GM23338 (cell line): ENCODE data around the gene PRRG3. TPM values are rescaled to one million over a fixed set of nuclear protein-coding genes. Genes with fewer than 3 reads are reported as not detected.

Experiments used
- ATAC-seq: fragments of 200-7000 bp; cut with Tn5 transposase; 3 replicates; pipeline ENCODE4 v1.9.1; 2020
- DNase-seq: peaks from one replicate; pipeline ENCODE4 v3.0.0-alpha.2; 2015; ENCODE audit warnings: low spot score
- H2AFZ ChIP-seq: fragments of 200-600 bp; sonication (generic); 2 replicates; pipeline ENCODE4 v1.8.0; 2016; ENCODE audit warnings: antibody characterized with exemption, mild to moderate bottlenecking, moderate library complexity
- H3F3A ChIP-seq: fragments of 200-600 bp; sonication (generic); replicated peaks from 2 replicates; pipeline ENCODE4 v1.8.0; 2017; ENCODE audit warnings: antibody characterized with exemption, mixed run types, low read depth
- H3K27ac ChIP-seq: fragments of 200-600 bp; sonication (generic); 2 replicates; pipeline ENCODE4 v1.6.1; 2016; ENCODE audit warnings: low read depth
- H3K27me3 ChIP-seq: fragments of 200-600 bp; sonication (generic); 2 replicates; pipeline ENCODE4 v1.8.0; 2016; ENCODE audit warnings: mild to moderate bottlenecking, mixed run types, moderate library complexity; ENCODE audit not compliant: insufficient read depth
- H3K36me3 ChIP-seq: fragments of 200-600 bp; sonication (generic); 2 replicates; pipeline ENCODE4 v1.8.0; 2016; ENCODE audit warnings: mild to moderate bottlenecking; ENCODE audit not compliant: insufficient read depth
- H3K4me1 ChIP-seq: fragments of 200-600 bp; sonication (generic); 2 replicates; pipeline ENCODE4 v1.8.0; 2016; ENCODE audit warnings: mild to moderate bottlenecking, moderate library complexity; ENCODE audit not compliant: insufficient read depth
- H3K4me2 ChIP-seq: fragments of 200-600 bp; sonication (generic); 2 replicates; pipeline ENCODE4 v1.7.1; 2017; ENCODE audit warnings: mixed run types
- H3K4me3 ChIP-seq: fragments of 200-600 bp; sonication (generic); 2 replicates; pipeline ENCODE4 v1.6.1; 2016; ENCODE audit warnings: mixed run types
- H3K79me2 ChIP-seq: fragments of 200-600 bp; sonication (generic); replicated peaks from 2 replicates; pipeline ENCODE4 v1.8.0; 2017; ENCODE audit warnings: mild to moderate bottlenecking; ENCODE audit not compliant: insufficient read depth
- H3K9me2 ChIP-seq: fragments of 200-600 bp; sonication (generic); 2 replicates; pipeline ENCODE4 v1.8.0; 2017; ENCODE audit not compliant: insufficient read depth
- H4K20me1 ChIP-seq: fragments of 200-600 bp; sonication (generic); replicated peaks from 2 replicates; pipeline ENCODE4 v1.8.0; 2017; ENCODE audit warnings: mild to moderate bottlenecking; ENCODE audit not compliant: insufficient read depth
- H3K27ac Mint-ChIP-seq: 2 replicates; pipeline ENCODE4 v1.8.0; 2020; ENCODE audit warnings: inconsistent platforms, mild to moderate bottlenecking, moderate library complexity, mixed read lengths
- H3K27me3 Mint-ChIP-seq: 3 replicates; pipeline ENCODE4 v1.8.0; 2022; ENCODE audit warnings: low read depth, mild to moderate bottlenecking, moderate library complexity, mixed read lengths, inconsistent platforms; ENCODE audit not compliant: insufficient read depth, poor library complexity
- H3K36me3 Mint-ChIP-seq: 3 replicates; pipeline ENCODE4 v1.8.0; 2021; ENCODE audit warnings: low read depth, mild to moderate bottlenecking, inconsistent platforms, moderate library complexity, mixed read lengths
- H3K4me1 Mint-ChIP-seq: 3 replicates; pipeline ENCODE4 v1.8.0; 2020; ENCODE audit warnings: mild to moderate bottlenecking, inconsistent platforms, mixed read lengths
- H3K4me3 Mint-ChIP-seq: 3 replicates; pipeline ENCODE4 v1.8.0; 2021; ENCODE audit warnings: moderate library complexity, mild to moderate bottlenecking, inconsistent platforms, mixed read lengths
- H3K9me3 Mint-ChIP-seq: 3 replicates; pipeline ENCODE4 v1.8.0; 2020; ENCODE audit warnings: moderate library complexity, mild to moderate bottlenecking, inconsistent platforms, mixed read lengths
- EZH2 ChIP-seq: fragments of 200-600 bp; sonication (generic); IDR thresholded peaks from one replicate; pipeline ENCODE4 v1.8.0; 2017; ENCODE audit warnings: antibody characterized with exemption, mild to moderate bottlenecking, low read depth; ENCODE audit not compliant: unreplicated experiment
- EZH2phosphoT487 ChIP-seq: fragments of 200-600 bp; sonication (generic); IDR thresholded peaks from one replicate; pipeline ENCODE4 v1.8.1; 2018; ENCODE audit warnings: antibody characterized with exemption; ENCODE audit not compliant: unreplicated experiment
- JUNB ChIP-seq: IDR thresholded peaks from one replicate; pipeline ENCODE4 v1.6.1; 2016; ENCODE audit warnings: antibody characterized with exemption; ENCODE audit not compliant: unreplicated experiment
- STAT1 ChIP-seq: IDR thresholded peaks from one replicate; pipeline ENCODE4 v1.6.1; 2016; ENCODE audit warnings: antibody characterized with exemption; ENCODE audit not compliant: unreplicated experiment
- ZNF114 ChIP-seq: fragments of 250-450 bp; sonication (Bioruptor Pico); IDR thresholded peaks from 2 replicates; pipeline ENCODE4 v1.5.0; 2020; ENCODE audit warnings: mild to moderate bottlenecking, moderate library complexity
- polyA plus RNA-seq: library from polyadenylated mRNA; unstranded; fragments of >200 nt; fragmentation: Nextera tagmentation; extraction: Ambion mirVana; gene quantifications from 2 replicates; pipeline ENCODE4 v1.2.1, GENCODE V29; 2016
- total RNA-seq: library from RNA; depleted of rRNA; stranded (reverse); fragments of >200 nt; shearing (Covaris generic); gene quantifications from 2 replicates; pipeline ENCODE4 v1.2.3, GENCODE V29; 2014
- TF ChIP-seq, protein P1 (sequence below): IDR thresholded peaks from one replicate; pipeline ENCODE4 v1.6.1; 2018; ENCODE audit warnings: antibody characterized with exemption; ENCODE audit not compliant: unreplicated experiment
- TF ChIP-seq, protein P2 (sequence below), 2 experiments: fragments of 200-600 bp in 1 of 2; sonication (generic) in 1 of 2; conservative IDR thresholded peaks; 2 replicates each; pipeline versions ENCODE4 v1.5.1 to v1.6.1; 2016 to 2017; ENCODE audit warnings: antibody characterized with exemption in 2 of 2, low read depth in 2 of 2, mild to moderate bottlenecking in 2 of 2, moderate library complexity in 1 of 2
- TF ChIP-seq, protein P3 (sequence below): IDR thresholded peaks from 2 replicates; pipeline ENCODE4 v1.6.1; 2016; ENCODE audit warnings: antibody characterized with exemption
- TF ChIP-seq, protein P4 (sequence below): fragments of 250-450 bp; sonication (Bioruptor Pico); IDR thresholded peaks from 2 replicates; pipeline ENCODE4 v1.5.0; 2020; ENCODE audit warnings: mild to moderate bottlenecking, moderate library complexity

PRRG3 gene
- total and polyA plus RNA-seq, 2 experiments from 2014 or later: 5.0 to 10.6 TPM

DNA sequence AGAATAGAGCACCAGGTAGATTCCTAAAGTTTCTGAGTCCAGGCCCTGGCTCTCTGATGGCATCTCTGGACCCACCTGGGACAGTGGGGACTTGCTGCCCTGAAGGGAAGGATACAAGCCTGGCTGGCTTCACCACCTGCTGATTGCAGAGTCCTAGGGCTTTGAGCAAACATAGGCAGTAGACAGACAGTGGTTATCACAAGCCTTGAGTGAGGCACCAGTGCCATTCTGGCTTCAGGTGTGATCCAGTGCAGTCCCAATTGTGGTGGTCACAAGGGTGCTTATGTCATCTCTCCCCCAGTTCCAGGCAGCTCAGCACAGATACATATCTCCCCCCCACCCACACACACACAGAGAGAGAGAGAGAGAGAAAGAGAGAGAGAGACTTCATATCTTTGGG lies 6.6 kb upstream of the PRRG3 start:
- no peaks in the 10 kb centered on the region for H4K20me1 ChIP-seq
- TF ChIP-seq EZH2: no peak
- TF ChIP-seq ZNF114 (CRISPR knock-in tag): no peak
- no peaks in the 10 kb centered on the region for H3K36me3 ChIP-seq
- no peaks in the 10 kb centered on the region for H3K9me2 ChIP-seq
- Mint-ChIP-seq H3K36me3 (no peaks in the 10 kb centered on the region), H3K27me3 (peaks cover 6% of the 10 kb centered on the region), H3K9me3 (no peaks in the 10 kb centered on the region; the same call in 2 of the 3 replicates), H3K4me3 (no peak overlapping the region), H3K27ac (no peak overlapping the region), H3K4me1 (peaks cover 2% of the 10 kb centered on the region; the same call in 1 of the 3 replicates)
- no peak for DNase-seq
- no peaks in the 10 kb centered on the region for H3K79me2 ChIP-seq
- H3K4me1 ChIP-seq: no peaks in the 10 kb centered on the region
- no peaks in the 10 kb centered on the region for H3F3A ChIP-seq
- no peak for ATAC-seq
- H3K4me2 ChIP-seq: no peak overlapping the region
- H3K27ac ChIP-seq: no peak overlapping the region
- H3K4me3 ChIP-seq: no peak overlapping the region
- no peak overlapping the region for H2AFZ ChIP-seq
- H3K27me3 ChIP-seq: no peaks in the 10 kb centered on the region

DNA sequence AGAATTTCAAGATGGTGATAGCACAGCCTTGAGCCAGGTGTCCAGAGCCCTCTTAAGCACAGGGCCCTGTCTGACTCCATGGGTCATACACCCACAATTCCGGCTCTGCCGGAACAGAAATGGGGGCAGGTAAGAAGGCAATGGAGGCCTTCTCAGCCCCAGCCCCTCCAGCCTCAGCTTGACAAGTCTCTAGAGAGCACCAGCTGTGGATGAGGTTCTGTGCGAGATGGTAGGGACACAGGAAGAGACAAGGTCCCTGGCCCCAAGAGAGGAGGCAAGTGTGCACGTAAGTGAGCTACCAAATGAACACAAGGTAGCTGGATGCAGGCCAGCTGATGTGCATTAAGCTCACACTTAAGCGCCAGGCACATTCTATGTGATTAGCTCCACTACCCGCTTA lies 2.4 kb upstream of the PRRG3 start:
- no peaks in the 10 kb centered on the region for H3K9me3 Mint-ChIP-seq
- no peaks in the 10 kb centered on the region for H3F3A ChIP-seq
- H3K27ac ChIP-seq: no peak overlapping the region
- peaks cover 13% of the 10 kb centered on the region for H3K27me3 Mint-ChIP-seq
- ATAC-seq (no peak), DNase-seq (no peak)
- H3K36me3 ChIP-seq: no peaks in the 10 kb centered on the region
- peaks cover 7% of the 10 kb centered on the region for H3K4me1 Mint-ChIP-seq
- no peaks in the 10 kb centered on the region for H3K36me3 Mint-ChIP-seq
- no peak overlapping the region for H3K4me3 ChIP-seq
- peaks cover 5% of the 10 kb centered on the region; the same call in 1 of the 2 replicates for H3K4me1 ChIP-seq
- no peak overlapping the region for H3K4me3 Mint-ChIP-seq
- H3K27me3 ChIP-seq: peaks cover 4% of the 10 kb centered on the region; the same call in 1 of the 2 replicates
- no peak overlapping the region for H3K4me2 ChIP-seq
- no peak overlapping the region for H2AFZ ChIP-seq
- H3K27ac Mint-ChIP-seq: no peak overlapping the region
- no peaks in the 10 kb centered on the region for H3K9me2 ChIP-seq
- H3K79me2 ChIP-seq: no peaks in the 10 kb centered on the region
- no peaks in the 10 kb centered on the region for H4K20me1 ChIP-seq
- TF ChIP-seq EZH2phosphoT487 (no peak), JUNB (no peak), STAT1 (no peak), ZNF114 (CRISPR knock-in tag) (no peak), EZH2 (no peak)
- TF ChIP-seq, protein P1, sequence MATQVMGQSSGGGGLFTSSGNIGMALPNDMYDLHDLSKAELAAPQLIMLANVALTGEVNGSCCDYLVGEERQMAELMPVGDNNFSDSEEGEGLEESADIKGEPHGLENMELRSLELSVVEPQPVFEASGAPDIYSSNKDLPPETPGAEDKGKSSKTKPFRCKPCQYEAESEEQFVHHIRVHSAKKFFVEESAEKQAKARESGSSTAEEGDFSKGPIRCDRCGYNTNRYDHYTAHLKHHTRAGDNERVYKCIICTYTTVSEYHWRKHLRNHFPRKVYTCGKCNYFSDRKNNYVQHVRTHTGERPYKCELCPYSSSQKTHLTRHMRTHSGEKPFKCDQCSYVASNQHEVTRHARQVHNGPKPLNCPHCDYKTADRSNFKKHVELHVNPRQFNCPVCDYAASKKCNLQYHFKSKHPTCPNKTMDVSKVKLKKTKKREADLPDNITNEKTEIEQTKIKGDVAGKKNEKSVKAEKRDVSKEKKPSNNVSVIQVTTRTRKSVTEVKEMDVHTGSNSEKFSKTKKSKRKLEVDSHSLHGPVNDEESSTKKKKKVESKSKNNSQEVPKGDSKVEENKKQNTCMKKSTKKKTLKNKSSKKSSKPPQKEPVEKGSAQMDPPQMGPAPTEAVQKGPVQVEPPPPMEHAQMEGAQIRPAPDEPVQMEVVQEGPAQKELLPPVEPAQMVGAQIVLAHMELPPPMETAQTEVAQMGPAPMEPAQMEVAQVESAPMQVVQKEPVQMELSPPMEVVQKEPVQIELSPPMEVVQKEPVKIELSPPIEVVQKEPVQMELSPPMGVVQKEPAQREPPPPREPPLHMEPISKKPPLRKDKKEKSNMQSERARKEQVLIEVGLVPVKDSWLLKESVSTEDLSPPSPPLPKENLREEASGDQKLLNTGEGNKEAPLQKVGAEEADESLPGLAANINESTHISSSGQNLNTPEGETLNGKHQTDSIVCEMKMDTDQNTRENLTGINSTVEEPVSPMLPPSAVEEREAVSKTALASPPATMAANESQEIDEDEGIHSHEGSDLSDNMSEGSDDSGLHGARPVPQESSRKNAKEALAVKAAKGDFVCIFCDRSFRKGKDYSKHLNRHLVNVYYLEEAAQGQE: no peak
- TF ChIP-seq, protein P2, sequence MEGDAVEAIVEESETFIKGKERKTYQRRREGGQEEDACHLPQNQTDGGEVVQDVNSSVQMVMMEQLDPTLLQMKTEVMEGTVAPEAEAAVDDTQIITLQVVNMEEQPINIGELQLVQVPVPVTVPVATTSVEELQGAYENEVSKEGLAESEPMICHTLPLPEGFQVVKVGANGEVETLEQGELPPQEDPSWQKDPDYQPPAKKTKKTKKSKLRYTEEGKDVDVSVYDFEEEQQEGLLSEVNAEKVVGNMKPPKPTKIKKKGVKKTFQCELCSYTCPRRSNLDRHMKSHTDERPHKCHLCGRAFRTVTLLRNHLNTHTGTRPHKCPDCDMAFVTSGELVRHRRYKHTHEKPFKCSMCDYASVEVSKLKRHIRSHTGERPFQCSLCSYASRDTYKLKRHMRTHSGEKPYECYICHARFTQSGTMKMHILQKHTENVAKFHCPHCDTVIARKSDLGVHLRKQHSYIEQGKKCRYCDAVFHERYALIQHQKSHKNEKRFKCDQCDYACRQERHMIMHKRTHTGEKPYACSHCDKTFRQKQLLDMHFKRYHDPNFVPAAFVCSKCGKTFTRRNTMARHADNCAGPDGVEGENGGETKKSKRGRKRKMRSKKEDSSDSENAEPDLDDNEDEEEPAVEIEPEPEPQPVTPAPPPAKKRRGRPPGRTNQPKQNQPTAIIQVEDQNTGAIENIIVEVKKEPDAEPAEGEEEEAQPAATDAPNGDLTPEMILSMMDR (conservative IDR thresholded peaks at IDR 0.05; ENCODE audit: low read depth in 2 of 2): no peak
- TF ChIP-seq, protein P3, sequence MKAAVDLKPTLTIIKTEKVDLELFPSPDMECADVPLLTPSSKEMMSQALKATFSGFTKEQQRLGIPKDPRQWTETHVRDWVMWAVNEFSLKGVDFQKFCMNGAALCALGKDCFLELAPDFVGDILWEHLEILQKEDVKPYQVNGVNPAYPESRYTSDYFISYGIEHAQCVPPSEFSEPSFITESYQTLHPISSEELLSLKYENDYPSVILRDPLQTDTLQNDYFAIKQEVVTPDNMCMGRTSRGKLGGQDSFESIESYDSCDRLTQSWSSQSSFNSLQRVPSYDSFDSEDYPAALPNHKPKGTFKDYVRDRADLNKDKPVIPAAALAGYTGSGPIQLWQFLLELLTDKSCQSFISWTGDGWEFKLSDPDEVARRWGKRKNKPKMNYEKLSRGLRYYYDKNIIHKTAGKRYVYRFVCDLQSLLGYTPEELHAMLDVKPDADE: no peak
- TF ChIP-seq, protein P4, sequence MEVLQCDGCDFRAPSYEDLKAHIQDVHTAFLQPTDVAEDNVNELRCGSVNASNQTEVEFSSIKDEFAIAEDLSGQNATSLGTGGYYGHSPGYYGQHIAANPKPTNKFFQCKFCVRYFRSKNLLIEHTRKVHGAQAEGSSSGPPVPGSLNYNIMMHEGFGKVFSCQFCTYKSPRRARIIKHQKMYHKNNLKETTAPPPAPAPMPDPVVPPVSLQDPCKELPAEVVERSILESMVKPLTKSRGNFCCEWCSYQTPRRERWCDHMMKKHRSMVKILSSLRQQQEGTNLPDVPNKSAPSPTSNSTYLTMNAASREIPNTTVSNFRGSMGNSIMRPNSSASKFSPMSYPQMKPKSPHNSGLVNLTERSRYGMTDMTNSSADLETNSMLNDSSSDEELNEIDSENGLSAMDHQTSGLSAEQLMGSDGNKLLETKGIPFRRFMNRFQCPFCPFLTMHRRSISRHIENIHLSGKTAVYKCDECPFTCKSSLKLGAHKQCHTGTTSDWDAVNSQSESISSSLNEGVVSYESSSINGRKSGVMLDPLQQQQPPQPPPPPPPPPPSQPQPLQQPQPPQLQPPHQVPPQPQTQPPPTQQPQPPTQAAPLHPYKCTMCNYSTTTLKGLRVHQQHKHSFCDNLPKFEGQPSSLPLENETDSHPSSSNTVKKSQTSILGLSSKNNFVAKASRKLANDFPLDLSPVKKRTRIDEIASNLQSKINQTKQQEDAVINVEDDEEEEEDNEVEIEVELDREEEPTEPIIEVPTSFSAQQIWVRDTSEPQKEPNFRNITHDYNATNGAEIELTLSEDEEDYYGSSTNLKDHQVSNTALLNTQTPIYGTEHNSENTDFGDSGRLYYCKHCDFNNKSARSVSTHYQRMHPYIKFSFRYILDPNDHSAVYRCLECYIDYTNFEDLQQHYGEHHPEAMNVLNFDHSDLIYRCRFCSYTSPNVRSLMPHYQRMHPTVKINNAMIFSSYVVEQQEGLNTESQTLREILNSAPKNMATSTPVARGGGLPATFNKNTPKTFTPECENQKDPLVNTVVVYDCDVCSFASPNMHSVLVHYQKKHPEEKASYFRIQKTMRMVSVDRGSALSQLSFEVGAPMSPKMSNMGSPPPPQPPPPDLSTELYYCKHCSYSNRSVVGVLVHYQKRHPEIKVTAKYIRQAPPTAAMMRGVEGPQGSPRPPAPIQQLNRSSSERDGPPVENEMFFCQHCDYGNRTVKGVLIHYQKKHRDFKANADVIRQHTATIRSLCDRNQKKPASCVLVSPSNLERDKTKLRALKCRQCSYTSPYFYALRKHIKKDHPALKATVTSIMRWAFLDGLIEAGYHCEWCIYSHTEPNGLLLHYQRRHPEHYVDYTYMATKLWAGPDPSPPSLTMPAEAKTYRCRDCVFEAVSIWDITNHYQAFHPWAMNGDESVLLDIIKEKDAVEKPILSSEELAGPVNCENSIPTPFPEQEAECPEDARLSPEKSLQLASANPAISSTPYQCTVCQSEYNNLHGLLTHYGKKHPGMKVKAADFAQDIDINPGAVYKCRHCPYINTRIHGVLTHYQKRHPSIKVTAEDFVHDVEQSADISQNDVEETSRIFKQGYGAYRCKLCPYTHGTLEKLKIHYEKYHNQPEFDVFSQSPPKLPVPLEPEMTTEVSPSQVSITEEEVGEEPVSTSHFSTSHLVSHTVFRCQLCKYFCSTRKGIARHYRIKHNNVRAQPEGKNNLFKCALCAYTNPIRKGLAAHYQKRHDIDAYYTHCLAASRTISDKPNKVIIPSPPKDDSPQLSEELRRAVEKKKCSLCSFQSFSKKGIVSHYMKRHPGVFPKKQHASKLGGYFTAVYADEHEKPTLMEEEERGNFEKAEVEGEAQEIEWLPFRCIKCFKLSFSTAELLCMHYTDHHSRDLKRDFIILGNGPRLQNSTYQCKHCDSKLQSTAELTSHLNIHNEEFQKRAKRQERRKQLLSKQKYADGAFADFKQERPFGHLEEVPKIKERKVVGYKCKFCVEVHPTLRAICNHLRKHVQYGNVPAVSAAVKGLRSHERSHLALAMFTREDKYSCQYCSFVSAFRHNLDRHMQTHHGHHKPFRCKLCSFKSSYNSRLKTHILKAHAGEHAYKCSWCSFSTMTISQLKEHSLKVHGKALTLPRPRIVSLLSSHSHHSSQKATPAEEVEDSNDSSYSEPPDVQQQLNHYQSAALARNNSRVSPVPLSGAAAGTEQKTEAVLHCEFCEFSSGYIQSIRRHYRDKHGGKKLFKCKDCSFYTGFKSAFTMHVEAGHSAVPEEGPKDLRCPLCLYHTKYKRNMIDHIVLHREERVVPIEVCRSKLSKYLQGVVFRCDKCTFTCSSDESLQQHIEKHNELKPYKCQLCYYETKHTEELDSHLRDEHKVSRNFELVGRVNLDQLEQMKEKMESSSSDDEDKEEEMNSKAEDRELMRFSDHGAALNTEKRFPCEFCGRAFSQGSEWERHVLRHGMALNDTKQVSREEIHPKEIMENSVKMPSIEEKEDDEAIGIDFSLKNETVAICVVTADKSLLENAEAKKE: no peak
